GM18870 (cell line): ENCODE measurements around the gene YEATS2.
"Not testable (repeated sequence)": the region's sequence is repeated elsewhere in the genome, so short reads cannot be mapped to it uniquely, and the experiment has no call there.

Experiments used
- ATAC-seq: cut with Tn5 transposase; IDR thresholded peaks from one replicate; pipeline ENCODE4 v1.9.1; 2021; ENCODE audit warnings: moderate library complexity; ENCODE audit not compliant: unreplicated experiment

YEATS2 gene

DNA sequence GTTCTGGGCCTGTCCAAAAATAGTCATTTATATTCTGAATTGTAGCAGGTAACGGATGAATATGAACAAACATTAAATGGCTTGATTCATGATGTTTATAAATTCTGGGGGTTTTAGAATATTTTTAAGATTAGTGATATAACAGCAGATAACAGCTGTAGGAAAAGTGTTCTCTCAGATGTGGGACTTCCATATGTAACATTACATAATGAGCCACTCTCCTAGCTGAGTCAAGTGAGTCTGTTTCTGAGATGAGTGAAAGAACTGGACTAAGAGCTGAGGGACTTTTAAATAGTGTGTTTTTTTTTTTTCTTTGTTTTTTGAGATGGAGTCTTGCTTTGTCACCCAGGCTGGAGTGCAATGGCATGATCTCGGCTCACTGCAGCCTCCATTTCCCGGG is 13.9 kb downstream of the YEATS2 start:
- no peak for ATAC-seq

DNA sequence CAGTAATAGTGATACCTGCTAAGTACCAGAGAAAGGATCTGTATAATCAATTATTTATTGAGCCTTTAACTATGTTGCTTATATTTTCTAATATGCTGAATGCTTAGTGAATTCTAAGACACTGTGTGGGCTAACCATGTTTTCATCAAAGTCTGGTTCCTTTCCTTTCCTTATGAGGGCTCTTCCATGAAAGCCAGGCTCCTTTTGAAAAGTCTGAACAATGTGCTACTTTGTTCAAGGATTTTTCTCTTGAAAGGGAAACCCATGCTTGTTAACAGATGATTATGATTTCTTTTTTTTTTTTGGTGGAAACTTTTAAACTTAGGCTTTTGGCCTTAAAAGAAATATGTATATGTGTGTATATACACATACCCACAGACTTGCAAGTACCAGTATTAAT is 17.0 kb downstream of the YEATS2 start:
- no peak for ATAC-seq

DNA sequence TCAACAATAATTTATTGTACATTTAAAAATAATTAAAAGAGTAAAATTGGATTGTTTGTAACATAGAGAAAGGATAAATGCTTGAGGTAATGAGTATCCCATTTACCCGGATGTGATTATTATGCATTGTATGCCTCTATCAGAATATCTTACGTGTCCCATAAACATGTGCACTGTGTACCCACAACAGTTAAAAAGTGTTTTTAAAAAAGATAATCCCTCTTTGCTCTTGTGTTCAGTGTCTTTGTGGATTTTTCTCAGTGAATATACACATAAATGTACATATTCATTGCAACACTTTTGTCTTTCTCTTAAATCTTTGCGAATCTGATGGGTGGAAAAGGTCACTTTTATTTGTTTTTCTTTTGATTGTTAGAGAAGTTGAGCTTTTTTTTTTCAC is 20.4 kb downstream of the YEATS2 start:
- no peak for ATAC-seq

DNA sequence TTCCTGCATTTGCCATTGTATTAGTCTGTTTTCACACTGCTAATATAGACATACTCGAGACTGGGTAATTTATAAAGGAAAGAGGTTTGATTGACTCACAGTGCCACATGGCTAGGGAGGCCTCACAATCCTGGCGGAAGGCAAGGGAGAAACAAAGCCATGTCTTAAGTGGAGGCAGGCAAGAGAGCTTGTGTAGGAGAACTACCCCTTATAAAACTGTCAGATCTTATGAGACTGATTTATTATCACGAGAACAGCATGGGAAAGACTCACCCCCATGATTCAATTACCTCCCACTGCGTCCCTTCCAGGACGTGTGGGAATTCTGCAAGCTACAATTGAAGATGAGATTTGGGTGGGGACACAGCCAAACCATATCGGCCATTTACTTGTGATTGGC is 27.8 kb downstream of the YEATS2 start:
- no peak for ATAC-seq

DNA sequence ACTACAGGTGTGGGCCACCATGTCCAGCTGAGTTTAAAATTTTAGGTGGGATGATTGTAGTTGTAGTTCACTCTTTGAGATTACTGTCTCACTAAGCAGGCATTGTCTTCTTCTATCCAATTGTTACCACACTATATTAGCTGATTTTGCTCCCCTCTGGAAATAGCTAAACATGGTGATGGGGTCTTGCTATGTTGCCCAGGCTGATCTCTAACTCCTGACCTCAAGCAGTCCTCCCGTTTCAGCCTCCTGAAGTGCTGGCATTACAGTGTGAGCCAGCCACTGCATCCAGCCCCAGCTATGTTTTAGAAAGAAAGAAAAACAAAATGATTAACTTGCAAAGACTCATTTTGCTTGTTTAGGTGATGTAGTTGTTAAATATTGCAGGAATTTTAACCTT is 30.6 kb downstream of the YEATS2 start:
- ATAC-seq: no peak

DNA sequence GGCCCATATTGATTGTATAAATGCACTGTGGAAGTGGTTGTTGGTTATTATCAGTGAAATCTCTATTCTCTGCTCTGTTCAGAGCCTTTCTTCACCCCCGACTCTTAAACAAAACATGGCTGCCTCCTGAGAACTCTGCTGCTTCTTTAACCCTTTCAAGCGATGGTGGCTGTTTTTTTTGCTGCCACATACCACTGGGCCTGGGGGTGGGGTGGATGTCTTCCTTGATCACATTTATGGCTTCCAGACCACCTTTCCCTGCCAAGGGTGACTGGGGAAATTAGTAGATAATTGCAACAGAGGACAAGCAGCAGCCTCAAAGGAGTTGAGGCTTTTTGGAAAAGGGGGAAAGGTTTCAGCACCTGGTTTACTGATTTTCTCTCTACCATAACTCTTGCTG is 32.8 kb downstream of the YEATS2 start:
- no peak for ATAC-seq

DNA sequence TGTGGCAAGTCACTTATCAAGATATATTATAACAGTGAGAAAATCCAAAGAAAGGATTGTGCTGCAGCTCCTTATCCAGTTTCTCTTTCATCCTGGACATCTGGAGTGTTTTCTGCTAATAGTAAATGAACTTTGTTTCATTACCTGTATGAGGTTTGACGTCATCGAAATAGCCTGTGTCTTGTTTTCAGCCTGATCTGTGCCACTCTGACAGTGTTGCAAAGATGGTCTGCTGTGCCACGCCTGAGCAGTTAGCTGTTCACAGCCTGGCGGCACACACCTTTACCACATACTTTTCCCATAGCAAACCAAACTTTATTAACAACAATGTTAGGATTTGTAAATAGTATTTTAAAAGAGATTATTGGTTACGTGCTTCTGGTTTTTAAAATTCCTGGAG is 34.0 kb downstream of the YEATS2 start:
- ATAC-seq: no peak

DNA sequence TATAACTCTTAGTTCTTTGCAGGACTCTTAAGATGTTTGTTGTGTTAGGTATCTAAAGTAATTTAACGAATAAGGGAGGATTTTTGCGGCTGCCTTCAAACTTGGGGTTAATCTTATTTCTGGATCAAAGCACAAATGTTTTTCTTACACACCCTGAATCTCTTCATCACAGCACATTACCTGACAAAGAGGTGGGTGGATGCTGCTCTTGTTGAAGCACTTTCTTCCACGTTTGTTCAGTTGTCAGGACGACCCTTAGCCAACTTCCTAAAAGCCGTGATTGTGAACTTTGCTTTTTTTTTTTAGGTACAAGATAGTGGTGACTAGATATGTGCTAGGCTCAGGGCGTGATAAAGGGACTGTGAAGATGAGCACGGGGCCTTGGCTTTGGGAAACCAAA is 36.0 kb downstream of the YEATS2 start:
- no peak for ATAC-seq

DNA sequence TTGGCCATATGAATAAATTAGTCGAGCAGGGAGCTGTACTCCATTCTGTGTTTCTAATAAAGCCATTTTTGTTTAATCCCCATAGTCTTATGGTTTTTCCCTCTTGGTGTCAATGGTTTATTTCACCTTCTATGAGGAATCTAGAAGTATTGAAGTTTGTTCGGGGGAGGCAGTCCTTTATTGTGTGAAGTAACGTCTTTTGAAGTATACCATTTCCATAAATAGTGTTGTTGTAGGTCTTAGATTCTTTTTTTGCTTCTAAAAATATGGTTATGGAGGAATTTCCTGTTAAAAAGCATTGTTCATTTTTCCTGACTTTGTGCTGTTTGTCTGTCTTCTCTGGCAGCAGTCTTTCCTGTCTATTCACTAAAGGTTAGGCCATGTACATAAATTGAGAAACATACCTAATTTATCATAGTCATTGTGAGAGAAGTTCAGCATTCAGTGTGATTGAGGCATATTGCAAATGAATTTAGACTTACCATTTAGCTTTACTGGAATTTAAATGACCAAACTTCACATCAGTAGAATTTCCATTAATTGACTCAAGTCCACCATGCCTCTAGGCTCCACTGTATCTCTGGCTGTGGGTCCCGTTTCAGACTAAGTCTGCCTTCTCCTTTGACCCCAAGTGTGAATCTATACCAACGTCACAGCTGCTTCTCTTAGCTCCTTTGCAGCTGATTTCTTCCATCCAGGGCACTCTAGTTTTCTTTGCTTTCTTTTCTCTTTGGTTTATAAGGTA is 37.3 kb downstream of the YEATS2 start:
- ATAC-seq: no peak

DNA sequence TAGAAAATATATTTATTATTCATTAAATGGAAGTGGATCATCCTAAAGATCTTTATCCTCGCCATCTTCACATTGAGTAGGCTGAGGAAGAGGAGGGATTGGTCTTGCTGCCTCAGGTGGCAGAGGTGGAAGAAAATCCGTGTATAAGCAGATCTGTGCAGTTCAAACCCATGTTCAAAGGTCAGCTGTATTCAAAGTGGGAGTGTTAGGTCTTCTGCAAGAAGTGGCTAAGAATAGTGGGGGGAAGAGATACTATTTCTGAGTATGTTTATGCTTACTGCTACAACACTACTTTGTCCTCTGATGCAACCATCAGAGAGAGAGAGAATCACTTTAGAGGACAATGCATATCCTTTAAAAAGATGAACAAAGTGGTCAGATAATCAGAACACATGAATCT is 39.5 kb downstream of the YEATS2 start:
- no peak for ATAC-seq

DNA sequence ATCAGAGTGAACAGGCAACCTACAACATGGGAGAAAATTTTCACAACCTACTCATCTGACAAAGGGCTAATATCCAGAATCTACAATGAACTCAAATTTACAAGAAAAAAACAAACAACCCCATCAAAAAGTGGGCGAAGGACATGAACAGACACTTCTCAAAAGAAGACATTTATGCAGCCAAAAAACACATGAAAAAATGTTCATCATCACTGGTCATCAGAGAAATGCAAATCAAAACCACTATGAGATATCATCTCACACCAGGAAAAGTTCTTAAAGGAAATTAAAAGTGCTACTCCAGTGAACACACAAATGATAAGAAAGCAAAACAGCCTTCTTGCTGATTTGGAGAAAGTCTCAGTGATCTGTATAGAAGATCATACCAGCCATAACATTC is 42.6 kb downstream of the YEATS2 start:
- ATAC-seq: not testable (repeated sequence)

DNA sequence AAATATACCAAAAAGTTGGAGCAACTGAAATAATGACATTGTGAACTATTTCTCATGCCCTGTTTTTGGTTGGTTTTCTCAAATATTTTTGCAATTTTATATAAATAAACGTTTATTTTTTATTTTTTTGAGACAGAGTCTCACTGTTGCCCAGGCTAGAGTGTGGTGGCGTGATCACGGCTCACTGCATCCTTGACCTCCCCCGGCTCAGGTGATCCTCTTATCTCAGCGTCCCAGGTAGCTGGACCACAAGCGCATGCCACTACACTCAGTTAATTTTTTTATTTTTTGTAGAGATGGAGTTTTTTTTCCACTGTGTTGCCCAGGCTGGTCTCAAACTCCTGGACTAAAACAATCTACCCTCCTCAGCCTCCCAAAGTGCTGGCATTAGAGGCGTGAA is 45.6 kb downstream of the YEATS2 start:
- ATAC-seq: no peak

DNA sequence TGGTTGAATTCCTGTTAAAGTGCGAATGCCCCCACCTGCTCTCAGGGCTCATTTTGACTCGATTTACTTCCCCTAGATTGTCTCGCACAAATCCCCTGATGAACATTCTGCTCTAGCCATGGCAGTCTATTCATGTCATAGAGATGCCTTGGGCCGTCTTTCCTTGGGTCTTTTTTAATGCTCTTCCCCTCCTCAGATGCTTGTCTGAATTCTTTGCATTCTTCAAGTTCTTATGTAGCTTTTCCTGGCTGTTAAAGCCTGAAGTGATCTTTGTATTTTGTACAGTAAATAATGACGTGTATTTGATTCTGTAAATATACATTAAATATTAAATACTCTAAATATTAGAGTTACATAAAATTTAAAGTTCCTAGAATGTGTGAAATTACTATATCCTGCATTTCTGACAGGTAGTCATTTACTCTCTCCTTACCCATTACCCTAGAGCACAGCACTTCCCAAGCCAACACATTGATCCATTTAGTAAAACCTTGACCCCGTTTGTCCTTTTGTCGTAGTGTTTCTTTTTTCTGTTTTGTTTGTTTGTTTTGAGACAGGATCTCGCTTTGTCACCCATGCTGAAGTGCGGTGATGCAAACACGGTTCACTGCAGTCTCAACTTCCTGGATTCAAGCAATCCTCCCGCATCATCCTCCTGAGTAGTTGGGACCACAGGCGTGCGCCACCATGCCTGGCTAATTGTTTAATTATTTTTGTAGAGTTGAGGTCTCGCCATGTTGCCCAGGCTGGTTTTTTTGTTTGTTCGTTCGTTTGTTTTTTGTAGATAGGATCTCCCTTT is 47.9 kb downstream of the YEATS2 start:
- no peak for ATAC-seq

DNA sequence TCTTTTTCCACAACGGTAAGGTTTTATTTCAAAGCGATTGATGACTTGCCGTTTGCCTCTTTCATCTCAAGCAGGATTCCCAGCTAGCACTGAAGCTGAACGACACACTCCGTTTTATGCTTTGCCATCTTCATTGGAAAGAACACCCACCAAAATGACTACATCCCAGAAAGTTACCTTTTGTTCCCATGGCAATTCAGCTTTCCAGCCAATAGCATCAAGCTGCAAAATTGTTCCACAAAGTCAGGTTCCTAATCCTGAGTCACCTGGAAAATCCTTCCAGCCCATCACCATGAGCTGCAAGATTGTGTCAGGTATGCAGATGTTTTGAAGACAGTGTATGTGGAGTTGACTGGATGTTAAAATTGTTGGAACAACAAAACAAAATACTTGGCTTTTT is 56.5 kb downstream of the YEATS2 start:
- ATAC-seq: no peak

DNA sequence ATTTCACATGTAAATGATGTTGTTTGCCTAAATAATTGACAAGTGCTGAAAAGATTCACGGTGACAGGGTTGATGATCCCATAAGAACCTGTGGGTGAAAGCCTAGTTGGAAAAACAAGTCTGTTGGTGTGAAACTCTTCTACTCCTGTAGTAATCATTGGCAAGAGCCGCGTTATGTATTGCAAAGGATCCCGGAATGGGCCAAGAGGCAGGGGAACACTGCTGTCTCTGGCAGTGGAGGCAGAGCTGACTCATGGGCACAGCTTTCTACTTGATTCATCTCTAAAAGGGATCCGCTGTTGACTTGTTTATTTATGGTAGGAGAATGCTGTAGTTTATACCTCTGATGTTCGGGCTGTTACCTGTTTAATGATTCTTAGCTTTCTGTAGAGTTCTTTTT is 64.7 kb downstream of the YEATS2 start:
- ATAC-seq: no peak

DNA sequence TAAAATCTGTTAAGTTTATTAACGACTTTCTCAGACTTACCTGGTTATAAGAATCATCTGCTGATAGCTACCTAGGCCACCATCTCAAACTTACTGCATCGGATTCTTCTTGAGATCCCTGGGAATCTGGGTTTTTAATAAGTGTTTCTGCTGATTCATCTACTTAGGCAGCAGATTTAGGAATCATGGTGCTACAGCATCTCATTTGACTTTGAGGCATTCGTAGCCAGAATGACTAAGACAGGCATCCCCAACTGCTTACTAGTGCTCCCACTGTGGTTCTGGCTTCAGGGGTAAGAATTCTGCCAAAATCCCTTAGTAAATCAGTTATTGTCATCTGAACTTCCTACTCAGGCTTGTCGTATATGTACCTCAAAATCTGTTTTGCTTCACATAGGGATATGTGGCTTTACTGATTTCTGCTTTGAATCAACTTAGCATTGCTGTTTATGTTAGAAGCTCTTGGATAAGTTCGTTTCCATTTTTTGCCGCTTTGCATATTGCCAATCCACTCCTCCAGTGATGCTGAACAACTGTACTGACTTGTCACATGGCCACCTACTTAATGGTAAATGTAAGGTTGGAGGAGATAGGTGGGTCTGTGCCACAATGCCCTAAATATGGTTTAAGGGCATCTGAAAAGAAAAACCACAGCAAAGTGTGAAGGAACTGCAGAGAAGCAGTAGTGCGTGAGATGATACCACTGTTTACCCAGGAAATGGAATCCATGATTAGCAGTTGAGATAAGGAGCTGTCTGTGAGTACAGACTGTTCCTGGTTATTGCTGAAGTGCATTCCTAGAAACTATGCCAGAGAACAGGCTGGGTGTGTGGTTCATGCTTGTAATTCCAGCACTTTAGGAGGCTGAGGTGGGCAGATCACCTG is 67.5 kb downstream of the YEATS2 start:
- ATAC-seq: no peak

DNA sequence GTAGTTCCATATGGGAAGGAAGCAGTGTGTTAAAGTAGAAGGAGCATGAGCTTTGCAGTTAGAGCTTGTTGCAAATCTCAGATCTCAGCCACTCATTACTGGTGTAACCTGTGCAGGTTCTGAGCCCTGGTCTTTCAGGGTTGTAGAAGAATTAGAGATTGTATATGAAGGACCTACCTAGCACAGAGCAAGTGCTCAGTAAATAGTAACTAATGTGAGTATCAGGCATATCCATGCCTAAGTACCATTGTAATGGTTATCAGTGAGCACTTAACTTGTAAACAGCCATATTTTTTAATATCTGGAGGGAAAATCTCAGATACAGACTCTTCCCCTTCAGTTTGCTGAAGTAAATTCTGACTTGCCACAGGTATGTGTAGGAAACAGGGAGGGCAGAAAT is 68.5 kb downstream of the YEATS2 start:
- ATAC-seq: no peak

DNA sequence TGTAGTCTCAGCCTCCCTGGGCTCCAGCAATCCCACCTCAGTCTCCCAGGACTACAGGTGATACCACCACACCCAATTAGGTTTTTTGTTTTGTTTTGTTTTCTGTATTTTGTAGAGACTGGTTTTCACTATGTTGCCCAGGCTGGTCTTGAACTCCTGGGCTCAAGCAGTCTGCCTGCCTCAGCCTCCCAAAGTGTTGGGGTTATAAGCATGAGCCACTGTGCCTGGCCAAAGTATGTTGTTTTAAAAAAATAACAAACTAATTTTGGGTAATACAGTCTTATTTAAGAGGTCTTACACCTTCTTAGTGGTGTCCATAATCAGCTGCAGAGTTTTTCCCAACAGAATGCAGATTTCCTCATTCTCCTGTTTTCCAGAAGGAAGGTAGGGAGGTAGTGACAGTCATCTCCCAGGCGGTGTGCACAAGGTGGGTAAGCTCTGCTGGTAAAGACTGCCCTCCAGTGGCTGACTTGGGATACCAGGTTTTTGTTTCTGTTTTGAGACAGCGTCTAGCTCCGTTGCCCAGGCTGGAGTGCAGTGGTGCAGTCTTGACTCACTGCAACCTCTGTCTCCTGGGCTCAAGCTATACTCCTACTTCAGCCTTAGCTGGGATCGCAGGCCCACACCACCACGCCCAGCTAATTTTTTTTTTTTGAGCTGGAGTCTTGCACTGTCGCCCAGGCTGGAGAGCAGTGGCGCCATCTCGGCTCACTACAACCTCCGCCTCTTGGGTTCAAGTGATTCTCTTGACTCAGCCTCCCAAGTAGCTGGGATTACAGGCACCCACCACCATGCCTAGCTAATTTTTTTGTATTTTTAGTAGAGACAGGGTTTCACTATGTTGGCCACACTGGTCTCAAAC is 69.4 kb downstream of the YEATS2 start:
- no peak for ATAC-seq

DNA sequence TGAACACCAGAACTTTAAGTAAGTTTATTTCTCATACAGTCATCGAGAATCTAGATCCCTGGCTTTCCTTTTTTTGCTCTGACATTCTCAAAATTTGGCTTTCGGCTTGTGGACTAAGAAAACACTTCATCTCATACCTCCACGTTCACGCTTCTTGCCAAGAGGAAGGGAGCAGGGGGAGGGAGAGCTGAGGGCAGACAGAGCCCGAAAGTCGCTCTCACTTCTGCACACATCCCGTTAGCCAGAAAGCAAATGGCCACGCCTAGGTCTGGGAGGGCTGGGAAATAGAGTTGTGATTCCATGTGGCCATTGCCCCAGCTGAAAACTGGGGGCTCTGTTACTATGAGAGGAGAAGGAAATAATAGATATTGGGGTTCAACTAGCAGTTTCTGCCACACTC is 70.5 kb downstream of the YEATS2 start:
- no peak for ATAC-seq

DNA sequence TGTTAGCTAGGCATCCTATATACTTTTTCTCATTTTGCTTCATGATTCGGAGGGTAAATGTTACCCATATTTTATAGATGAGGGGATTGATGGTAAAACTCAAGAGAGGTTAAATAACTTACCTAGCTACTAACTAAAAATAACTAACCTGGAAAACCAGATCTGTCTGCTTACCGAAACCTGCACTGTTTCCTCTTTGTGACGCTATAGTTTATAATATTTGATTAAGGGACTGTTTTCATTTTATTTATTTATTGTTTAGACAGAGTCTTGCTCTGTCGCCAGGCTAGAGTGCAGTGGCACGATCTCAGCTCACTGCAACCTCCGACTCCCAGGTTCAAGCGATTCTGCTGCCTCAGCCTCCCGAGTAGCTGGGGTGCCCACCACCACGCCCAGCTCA is 71.9 kb downstream of the YEATS2 start:
- ATAC-seq: no peak

DNA sequence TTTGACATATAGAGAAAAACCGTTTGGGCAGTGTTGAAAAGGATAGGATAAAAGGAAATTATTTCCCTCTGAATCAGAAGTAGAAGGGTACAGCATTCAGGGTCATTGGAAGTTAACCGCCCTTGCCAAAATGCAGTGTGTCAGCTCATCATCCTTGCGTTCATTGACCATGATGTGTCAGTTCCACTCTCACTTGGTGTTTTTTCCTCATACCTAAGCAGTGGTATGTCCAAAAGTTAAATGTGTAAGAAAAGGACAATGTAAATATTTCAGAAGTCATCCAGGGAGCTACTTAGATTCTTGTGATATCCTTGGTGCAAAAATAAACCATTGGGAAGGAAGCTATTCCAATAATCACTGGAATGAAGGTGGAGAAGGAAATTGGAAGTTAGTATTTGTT is 77.0 kb downstream of the YEATS2 start:
- ATAC-seq: no peak
